Islet of Langerhans (tissue), 1 donor: ENCODE results near the gene IL10RA.
"Not testable (repeated sequence)": the region's sequence is repeated elsewhere in the genome, so short reads cannot be mapped to it uniquely, and the experiment has no call there.

Experiments used
- FAIRE-seq: peaks from one replicate; lab custom pipeline; 2011; peaks lifted over from hg19 to GRCh38; lab: Jason Lieb, UNC

The IL10RA gene

GRCh38 chr11:117985953-117986887 lies at the start of gene IL10RA:
Gene IL10RA (plus strand): TSS chr11:117986394. CDS start chr11:117986468, 74 bp downstream.
- no peak for FAIRE-seq

- FAIRE-seq, result no peak
These were observed 49.2 kb upstream of the IL10RA start for GRCh38 chr11:117936973-117937372.

DNA sequence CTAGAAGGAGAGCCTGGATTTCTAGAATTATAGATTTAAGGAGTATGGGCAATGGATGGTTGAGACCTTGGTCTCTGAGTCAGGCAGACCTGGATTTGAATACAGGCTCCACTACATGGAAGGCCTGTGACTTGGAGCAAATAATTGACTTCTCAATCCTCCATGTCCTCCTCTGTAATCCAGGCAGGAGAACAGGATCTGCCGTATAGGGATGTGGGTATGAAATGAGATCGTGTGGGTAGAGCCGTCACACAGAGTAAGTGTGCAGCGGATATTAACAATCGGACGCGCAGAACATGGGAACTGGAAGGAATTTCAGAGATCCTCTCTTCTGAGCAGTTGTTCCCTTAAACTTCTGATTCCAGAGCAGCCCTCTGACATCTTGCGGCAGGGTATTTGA lies 45.5 kb upstream of the IL10RA start:
- FAIRE-seq, result no peak

GRCh38 chr11:117941163-117941707 lies 45.0 kb upstream of the IL10RA start:
- no peak for FAIRE-seq

DNA sequence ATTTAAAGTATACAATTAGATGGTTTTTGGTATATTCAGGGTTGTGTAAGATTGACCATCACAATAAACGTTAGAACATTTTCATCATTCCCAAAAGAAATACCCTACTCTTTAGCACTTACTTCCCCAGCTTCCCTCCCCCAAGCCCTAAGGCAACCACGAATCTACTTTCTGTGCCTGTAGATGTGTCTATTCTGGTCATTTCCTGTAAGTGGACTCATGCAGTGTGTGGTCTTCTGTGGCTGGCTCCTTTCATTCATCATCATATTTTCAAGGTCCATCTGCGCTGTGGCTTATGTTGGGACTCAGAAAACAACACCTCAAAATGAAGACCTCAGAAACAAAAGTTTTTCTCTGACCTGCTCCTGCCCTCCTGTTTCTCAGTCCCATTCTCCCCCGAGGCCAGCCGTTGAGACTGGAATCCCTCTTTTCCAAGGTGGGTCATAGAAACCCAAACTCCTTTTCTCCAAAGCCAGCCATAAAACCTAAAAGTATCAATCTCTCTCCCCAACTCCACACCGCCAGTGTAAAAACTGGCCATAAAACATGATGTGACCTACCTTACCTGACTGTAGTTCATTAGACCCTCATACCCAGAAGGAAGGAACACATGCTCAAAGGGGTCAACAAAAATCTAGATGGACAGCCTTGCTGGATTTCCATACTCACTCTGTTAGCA lies 44.1 kb upstream of the IL10RA start:
- FAIRE-seq, result no peak

DNA sequence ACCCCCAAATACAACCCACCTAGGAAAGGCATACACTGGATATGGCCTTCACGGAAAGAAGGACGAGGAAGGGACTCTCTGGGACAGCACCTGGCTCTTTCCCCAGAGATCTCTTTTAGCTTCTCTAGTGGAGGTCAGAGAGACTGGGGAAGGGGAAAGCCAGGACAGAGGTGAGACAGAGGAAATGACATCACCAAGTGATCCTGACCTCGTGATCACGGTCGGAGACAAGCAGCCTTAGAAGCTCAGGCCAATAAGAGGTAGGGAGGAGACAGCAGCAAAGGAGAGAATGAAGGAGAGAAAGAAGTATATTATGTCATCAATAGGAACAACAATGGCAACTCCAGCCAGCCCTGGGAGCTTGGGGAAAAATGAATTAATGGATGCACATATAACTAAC lies 41.6 kb upstream of the IL10RA start:
- no peak for FAIRE-seq

DNA sequence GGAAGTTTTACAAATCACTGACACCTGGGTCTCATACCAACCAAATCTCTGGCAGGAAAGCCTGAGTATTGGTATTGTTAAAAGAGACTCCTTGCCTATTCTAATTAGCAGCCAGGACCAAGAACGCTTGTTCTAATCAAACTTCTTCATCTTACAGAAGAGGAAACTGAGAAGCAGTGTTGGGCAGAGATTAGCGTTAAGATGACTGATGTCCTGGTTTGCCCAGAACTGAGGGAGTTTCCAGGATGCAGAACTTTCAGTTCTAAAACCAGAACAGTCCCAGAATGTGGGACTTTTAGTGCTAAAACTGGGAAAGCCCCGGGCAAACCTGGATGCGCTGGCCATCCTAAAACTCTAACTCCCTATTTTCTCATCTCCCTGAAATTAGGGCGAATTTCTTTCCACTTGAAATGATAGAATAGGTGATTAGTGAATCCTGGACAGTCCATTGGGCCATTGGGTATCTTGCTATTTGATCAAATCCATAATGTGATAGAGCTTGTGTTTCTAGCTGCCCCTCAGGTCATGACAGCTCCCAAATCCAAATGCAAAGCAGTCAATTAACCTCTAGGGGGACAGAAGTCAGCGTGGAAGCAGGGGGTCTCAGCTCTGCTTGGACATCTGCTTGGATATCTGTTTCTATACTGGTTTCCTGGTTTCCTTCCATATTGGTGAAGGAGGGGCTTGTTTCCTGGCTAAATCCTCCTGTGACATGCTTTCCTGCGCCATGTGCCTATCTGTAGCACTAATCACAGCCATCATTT lies 41.0 kb upstream of the IL10RA start:
- no peak for FAIRE-seq

- no peak for FAIRE-seq
These were observed 39.9 kb upstream of the IL10RA start for GRCh38 chr11:117946156-117946841.

DNA sequence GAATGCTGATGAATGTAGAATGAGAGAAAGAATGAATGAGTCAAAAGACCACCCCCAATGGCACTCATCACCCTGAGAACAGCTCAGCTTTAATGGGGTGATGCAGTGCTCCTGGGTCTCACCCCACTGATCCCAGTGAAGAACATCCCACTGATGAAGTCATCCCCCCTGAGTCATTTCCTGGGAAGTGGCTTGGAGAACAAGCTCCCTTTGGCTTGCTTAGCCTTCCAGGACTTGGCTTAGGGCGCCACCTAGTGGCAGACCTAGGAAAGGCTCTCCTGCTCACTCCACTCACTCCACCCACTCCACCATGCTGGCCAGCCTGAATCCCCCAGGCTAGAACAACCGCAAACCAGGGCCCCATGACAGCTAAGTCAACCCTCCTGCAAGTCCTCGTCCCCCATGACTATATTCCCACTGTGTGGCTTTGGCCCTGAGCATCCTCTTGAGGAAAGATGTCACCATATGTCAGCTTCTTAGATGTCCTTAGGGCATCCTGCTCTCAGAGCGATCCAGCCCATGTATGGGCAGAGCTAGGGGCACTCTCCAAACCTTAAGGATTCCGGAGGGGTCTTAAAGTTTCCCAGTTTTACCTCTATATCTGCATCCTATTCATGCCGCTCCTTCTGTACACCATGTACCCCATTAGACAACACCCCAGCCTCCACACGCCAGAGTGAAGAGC lies 39.2 kb upstream of the IL10RA start:
- FAIRE-seq, result no peak

GRCh38 chr11:117947751-117948150 lies 38.4 kb upstream of the IL10RA start:
- FAIRE-seq, result not testable (repeated sequence)

DNA sequence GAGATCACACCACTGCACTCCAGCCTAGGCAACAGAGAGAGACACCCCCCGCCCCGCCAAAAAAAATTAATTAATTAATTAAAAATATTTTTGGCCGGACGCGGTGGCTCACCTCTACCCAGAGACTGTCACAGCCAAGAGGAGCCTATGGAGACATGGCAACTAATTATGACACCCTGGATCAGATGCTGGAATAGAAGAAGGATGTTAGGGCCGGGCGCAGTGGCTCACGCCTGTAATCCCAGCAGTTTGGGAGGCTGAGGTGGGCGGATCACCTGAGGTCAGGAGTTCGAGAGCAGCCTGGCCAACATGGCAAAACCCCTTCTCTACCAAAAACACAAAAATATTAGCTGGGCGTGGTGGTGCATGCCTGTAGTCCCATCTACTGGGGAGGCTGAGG lies 37.7 kb upstream of the IL10RA start:
- not testable (repeated sequence) for FAIRE-seq

DNA sequence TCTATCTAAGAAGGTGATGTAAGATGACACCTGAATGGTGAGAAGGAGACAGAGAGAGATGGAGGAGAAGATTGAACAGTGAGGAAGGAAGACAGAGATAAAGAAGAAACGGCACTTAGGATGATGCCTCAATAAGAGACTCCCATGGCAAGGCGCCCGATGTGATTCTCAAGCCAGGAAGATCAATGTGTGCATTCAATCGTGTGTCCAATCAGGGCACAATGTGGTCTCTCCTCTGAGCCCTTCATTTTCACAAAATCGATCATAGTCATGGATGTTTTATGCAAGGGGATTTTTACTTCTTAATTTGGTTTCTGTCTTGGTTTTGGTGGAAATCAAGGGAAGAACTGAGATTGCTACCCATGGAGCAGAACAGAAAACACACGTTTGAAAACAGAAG lies 37.1 kb upstream of the IL10RA start:
- FAIRE-seq, result no peak

DNA sequence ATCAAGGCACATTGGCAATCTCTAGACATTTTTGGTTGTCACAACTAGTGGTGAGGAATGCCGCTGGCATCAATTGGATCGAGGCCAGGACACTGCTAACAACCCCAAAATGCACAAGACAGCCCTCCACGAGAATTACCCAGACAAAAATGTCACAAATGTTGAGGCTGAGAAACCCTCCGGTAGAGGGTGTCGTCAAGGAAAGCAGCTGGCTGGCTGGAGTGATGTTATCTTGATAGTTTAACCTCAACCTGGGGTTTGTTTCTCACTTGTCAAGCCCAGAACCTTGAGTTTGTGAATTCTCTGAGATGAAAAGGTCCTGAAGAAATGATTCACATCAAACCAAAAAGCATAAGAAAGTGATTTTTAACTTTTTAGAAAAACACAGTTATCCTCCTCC lies 35.9 kb upstream of the IL10RA start:
- FAIRE-seq, result no peak

DNA sequence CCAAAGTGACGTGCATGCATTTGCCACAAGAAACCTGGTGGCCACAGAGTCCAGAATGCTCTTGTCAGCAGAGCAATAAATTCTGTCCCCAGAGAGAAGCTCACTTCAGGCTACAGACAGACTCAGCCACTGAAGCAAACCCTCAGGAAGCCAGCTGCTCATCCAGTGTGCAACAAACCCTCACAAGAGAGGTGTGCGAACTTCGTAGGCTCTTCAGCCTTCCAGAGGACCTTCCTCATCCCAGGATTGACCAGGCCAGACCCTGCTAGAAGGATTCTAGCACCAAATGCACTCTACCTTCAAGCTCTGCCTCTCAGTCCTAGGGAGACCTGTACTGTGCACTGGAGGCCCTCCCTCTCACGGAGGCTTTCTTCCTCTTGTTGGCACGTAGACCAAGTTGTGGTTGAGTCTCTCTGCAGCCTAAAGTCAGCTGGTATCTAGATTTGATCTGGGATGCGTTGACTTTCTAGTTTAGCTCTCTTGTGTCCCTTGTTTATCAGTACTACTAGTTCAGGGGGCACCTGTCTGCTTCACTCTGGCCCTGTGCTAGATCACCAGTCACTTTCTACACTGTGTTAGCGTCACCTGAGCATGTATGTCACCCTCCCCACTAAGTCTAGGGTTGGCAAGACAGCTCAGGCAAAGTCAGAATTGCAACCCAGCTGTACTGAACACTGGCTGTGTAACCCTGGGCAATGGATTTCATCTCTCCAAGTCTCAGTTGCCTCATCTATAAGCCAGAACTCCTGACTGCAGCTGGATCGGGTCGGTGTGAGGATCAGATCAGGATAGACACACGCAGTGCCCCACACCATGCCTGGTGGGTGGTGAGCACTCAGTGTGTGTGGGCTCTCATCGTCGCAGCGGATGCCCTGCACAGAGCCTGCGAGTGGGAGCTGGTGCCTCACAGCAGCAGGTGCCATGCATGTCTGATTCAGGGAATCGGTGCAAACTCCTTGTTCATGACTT lies 34.9 kb upstream of the IL10RA start:
- no peak for FAIRE-seq

- no peak for FAIRE-seq
These were observed 33.0 kb upstream of the IL10RA start for GRCh38 chr11:117953024-117953671.

DNA sequence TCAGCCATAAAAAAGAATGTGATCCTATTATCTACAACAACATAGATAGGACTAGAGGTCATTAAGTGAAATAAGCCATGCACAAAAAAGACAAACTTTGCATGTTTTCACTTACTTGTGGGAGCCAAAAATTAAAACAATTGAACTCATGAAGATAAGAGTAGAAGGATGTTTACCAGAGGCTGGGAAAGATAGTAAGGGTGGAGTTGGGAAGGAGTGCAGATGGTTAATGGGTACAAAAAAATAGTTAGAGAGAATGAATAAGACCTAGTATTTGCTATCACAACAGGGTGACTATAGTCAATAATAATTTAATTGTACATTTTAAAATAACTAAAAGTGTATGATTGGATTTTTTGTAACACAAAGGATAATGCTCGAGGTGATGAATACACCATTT lies 27.2 kb upstream of the IL10RA start:
- FAIRE-seq, result no peak

DNA sequence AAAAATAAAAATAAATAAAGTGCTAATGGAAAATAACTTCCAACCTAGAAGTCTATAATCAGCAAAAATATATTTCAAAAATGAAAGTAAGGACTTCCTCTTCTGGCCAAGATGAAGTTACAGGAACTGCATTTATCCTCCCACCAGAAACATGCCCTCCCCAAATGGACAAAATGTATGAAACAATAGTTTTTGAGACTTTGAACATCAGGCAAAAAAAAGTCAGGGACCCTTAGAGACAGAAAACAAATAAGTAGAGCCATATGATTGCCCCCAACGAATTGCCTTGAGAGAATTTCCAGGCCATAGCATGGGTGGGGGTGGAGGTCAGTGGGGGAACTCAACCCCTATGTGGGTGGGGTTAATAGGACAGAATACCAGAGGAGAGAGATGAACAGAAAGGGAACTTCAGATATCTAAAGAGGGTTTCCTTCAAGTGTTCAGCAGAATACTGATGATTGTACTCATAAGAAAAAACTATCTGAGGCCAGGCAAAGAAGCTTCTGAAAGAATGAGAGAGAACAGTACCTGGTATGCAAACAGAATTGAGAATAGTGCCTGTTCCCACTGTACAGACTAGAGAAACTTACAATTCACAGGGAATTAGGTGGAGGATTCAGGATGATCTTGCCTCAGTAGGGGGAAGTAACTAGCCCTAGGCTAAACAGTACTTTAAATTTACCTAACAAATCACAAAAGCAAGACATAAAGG lies 26.6 kb upstream of the IL10RA start:
- no peak for FAIRE-seq

DNA sequence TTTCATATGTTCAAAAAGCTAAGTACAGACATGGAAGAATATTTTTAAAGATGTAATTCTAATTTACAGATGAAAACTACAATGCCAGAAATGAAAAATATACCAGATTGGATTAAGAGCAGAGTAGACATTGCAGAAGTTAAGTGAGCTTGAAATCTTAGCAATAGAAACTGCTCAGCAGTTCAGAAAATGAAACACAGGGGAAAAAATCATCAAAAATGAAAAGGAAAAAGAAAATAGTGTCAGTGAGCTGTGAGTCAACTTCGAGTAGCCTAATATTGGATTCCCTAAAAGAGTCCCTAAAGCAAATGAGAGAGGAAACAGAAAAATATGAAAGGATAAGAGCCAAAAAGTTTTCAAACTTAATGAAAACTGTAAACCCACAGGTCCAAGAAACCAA lies 25.8 kb upstream of the IL10RA start:
- no peak for FAIRE-seq

GRCh38 chr11:117961896-117962295 lies 24.3 kb upstream of the IL10RA start:
- no peak for FAIRE-seq
